Right lobe of liver (tissue), 6 donors: ENCODE measurements around the gene CHRNA3. TPM values are rescaled to one million over a fixed set of nuclear protein-coding genes. Genes with fewer than 3 reads are reported as not detected.

ENCODE experiments used
- ATAC-seq, 4 donors: fragments of 200-7000 bp; cut with Tn5 transposase; one replicate each; pipeline ENCODE4 v1.9.1; 2020; ENCODE audit warnings: mild to moderate bottlenecking in 4 of 4, moderate library complexity in 4 of 4
- DNase-seq, 3 donors: peaks; one replicate each; pipeline ENCODE4 v3.0.0-alpha.2; 2020
- H3K27ac ChIP-seq, 3 donors: fragments of 200-600 bp; one replicate each; pipeline ENCODE4 v1.8.0; 2022
- H3K27me3 ChIP-seq, 2 donors: fragments of 200-600 bp; one replicate each; pipeline ENCODE4 v1.8.0; 2022
- H3K36me3 ChIP-seq, 4 donors: fragments of 200-600 bp; sonication (generic) in 1 of 4; one replicate each; pipeline versions ENCODE4 v1.5.1 to v1.8.0; 2017 to 2022; ENCODE audit warnings: control low read depth in 1 of 4
- H3K4me1 ChIP-seq, 4 donors: fragments of 200-600 bp; sonication (generic) in 1 of 4; one replicate each; pipeline versions ENCODE4 v1.5.1 to v1.8.0; 2017 to 2022; ENCODE audit warnings: control low read depth in 1 of 4
- H3K4me3 ChIP-seq, 3 donors: fragments of 200-600 bp; one replicate each; pipeline ENCODE4 v1.8.0; 2022
- H3K9me3 ChIP-seq, 4 donors: fragments of 200-600 bp; sonication (generic) in 1 of 4; one replicate each; pipeline versions ENCODE4 v1.5.1 to v1.8.0; 2017 to 2022; ENCODE audit warnings: control low read depth in 1 of 4
- CTCF ChIP-seq, 4 donors: fragments of 200-600 bp in 3 of 4; fragments of 450-650 bp in 1 of 4; IDR thresholded peaks; one replicate each; pipeline versions ENCODE4 v1.5.1 to v1.8.0; 2016 to 2022; ENCODE audit warnings: antibody characterized with exemption in 4 of 4, mild to moderate bottlenecking in 2 of 4
- POLR2A ChIP-seq: fragments of 450-650 bp; IDR thresholded peaks from one replicate; pipeline ENCODE4 v1.6.1; 2017; ENCODE audit warnings: antibody characterized with exemption, mild to moderate bottlenecking
- WGBS: methylation state at CpG from one replicate; pipeline ENCODE4 v1.1.6; 2018; ENCODE audit warnings: low coverage, low lambda C conversion rate; ENCODE audit not compliant: insufficient coverage; ENCODE audit errors: missing lambda C conversion rate; 5-methylcytosine and 5-hydroxymethylcytosine counted together
- intact Hi-C, 2 donors: fragments of 100-400 bp; cut with DNase I; formaldehyde crosslinking; loops; one replicate each; pipeline versions ENCODE4 v1.11.2 to v1.14.1; 2022
- total RNA-seq, 6 experiments: library from RNA; depleted of rRNA in 2 of 6; stranded (reverse); fragments of >200 nt in 2 of 6; fragmentation: NEBNext Ultra II Directional in 3 of 6; extraction: Animal tissue kit (Norgen Biotek cat#: 25700) in 3 of 6; gene quantifications; one replicate each; pipeline versions ENCODE4 v1.1.0 to v1.2.4, GENCODE V29; 2016 to 2023
- donor health status: DM: no; HTN: yes; CAD: no.
- donor health status: DM: no; HTN: no; CAD: no.
- donor health status: DM: no; HTN: no; CAD: no.
- donor health status: DM: no; HTN: yes; CAD: no.
- donor health status: DM: no; HTN: yes; CAD: no.

The CHRNA3 gene
- total RNA-seq, 6 experiments from 2014 or later = not detected

- 8% methylated on average over 7 of the region's 32 CpGs for WGBS
- intact Hi-C loops = no loop called here
- Histone ChIP-seq H3K27me3 (no peaks in the 10 kb centered on the region), H3K4me1 (peaks cover 0 to 4% (median 0%) of the 10 kb centered on the region in 4 donors), H3K36me3 (no peaks in the 10 kb centered on the region), H3K9me3 (no peaks in the 10 kb centered on the region), H3K4me3 (peak overlapping the region in 2 of 3 donors; percentile 14 to 39), H3K27ac (no peak overlapping the region)
- no peak for DNase-seq
- no peak for TF ChIP-seq POLR2A
- TF ChIP-seq CTCF (IDR thresholded peaks at IDR 0.05) = no peak
- ATAC-seq = peak in 1 of 4 donors; percentile 17
Observed at GRCh38 chr15:78640527-78641101, 19.8 kb upstream of the CHRNA3 start.

- WGBS = 8% methylated on average over 2 of the region's 4 CpGs
- TF ChIP-seq CTCF (IDR thresholded peaks at IDR 0.05) (peak; percentile 58 to 73 (median 70)), POLR2A (no peak)
- Histone ChIP-seq H3K9me3 (no peaks in the 10 kb centered on the region), H3K27me3 (no peaks in the 10 kb centered on the region), H3K36me3 (no peaks in the 10 kb centered on the region), H3K27ac (no peak overlapping the region), H3K4me1 (peaks cover 0 to 4% (median 0%) of the 10 kb centered on the region in 4 donors), H3K4me3 (no peak overlapping the region)
- DNase-seq (peak in 2 of 3 donors; percentile 39 to 60), ATAC-seq (peak; percentile 76 to 88 (median 80))
- intact Hi-C loops = loop anchor here (5.0 kb wide), 2 partner anchors 64 to 74 kb away; no protein-coding TSS in a partner anchor
Observed at GRCh38 chr15:78638658-78639314, 18.0 kb upstream of the CHRNA3 start.

GRCh38 chr15:78637776-78638435 lies 17.1 kb upstream of the CHRNA3 start:
- WGBS = no CpG with 5 or more reads among the region's 4 CpGs
- DNase-seq = no peak
- Histone ChIP-seq H3K27me3 (no peaks in the 10 kb centered on the region), H3K9me3 (no peaks in the 10 kb centered on the region), H3K4me3 (no peak overlapping the region), H3K36me3 (no peaks in the 10 kb centered on the region), H3K27ac (no peak overlapping the region), H3K4me1 (peaks cover 0 to 4% (median 0%) of the 10 kb centered on the region in 4 donors)
- TF ChIP-seq POLR2A = no peak
- TF ChIP-seq CTCF (IDR thresholded peaks at IDR 0.05) = no peak
- intact Hi-C loops = loop anchor here (5.0 kb wide), 2 partner anchors 64 to 74 kb away; no protein-coding TSS in a partner anchor
- no peak for ATAC-seq

- H3K4me1 ChIP-seq = peaks cover 0 to 4% (median 0%) of the 10 kb centered on the region in 4 donors
- 75% methylated on average over 2 of the region's 2 CpGs for WGBS
- no peaks in the 10 kb centered on the region for H3K27me3 ChIP-seq
- DNase-seq (no peak), ATAC-seq (no peak)
- H3K36me3 ChIP-seq = no peaks in the 10 kb centered on the region
- H3K4me3 ChIP-seq = no peak overlapping the region
- no peak overlapping the region for H3K27ac ChIP-seq
- no peak for TF ChIP-seq POLR2A
- TF ChIP-seq CTCF (IDR thresholded peaks at IDR 0.05) = no peak
- H3K9me3 ChIP-seq = no peaks in the 10 kb centered on the region
- intact Hi-C loops = loop anchor here (5.0 kb wide), 2 partner anchors 66 to 76 kb away; no protein-coding TSS in a partner anchor
Observed at GRCh38 chr15:78636378-78636859, 15.6 kb upstream of the CHRNA3 start.
